ENCODE results near the gene SPAG16.

Gene SPAG16

DNA sequence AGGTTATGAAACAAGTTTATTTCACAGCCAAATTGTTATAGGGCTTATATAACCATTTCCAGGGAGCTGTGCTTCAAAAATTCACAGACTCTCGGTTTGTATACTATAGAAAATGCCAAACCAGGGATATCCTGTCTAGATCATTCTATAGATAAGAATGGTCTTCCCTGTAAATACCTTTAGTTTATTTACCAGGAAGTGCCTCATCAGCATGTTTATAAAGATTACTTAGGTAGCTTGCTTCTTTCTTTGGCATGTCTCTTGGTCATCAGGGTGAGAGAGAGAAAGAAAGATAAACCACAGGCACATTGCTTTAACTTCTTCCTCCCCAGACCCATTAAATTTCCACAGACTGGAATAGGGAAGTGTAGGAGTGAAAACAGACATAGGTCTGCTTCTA is 439.4 kb downstream of the SPAG16 start:
- TF ChIP-seq GATA3 (IDR thresholded peaks at IDR 0.05; ENCODE audit: low read depth, low read length), result no peak
- no peak for TF ChIP-seq GATA2 (IDR thresholded peaks at IDR 0.05; ENCODE audit: low read depth, low read length)

DNA sequence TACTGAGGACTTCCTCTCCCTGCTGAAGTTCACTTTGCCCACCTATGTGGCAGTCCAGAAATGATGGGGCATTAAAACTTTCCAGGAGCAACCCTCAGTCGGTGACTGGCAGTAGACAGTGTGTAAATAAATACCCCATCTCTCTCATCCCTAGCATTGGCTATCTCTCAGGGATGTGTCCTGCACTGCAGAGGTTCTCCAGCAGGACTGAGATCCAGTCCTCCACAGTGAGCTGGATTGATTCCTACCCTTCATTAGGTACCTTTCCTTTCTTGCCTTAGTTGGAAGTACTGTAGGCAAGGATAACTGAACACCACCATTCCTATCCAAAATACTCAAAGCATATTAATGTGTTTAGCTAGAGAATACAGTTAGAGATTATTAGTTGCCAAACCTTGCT is 441.8 kb downstream of the SPAG16 start:
- TF ChIP-seq GATA3 (IDR thresholded peaks at IDR 0.05; ENCODE audit: low read depth, low read length) (no peak), GATA2 (IDR thresholded peaks at IDR 0.05; ENCODE audit: low read depth, low read length) (no peak)

DNA sequence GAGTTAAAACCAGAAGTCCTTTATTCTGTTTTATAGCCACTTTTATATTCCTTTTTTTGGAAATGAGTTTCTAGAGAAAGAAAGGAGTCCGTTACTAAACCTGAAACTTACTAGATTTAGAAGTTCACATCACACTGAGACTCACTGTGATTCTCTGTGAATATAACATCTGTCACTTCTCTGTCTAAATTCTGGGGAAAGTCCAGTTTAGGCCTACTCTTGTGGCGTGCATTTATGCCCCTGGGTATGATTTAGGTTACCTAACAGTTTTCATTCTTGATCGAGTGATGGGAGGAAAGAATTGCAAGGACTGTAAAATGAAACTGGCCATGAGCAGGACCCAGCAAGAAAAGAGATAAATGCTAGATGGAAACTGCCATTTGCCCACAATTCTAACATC is 449.6 kb downstream of the SPAG16 start:
- TF ChIP-seq GATA2 (IDR thresholded peaks at IDR 0.05; ENCODE audit: low read depth, low read length) (no peak), GATA3 (IDR thresholded peaks at IDR 0.05; ENCODE audit: low read depth, low read length) (no peak)

DNA sequence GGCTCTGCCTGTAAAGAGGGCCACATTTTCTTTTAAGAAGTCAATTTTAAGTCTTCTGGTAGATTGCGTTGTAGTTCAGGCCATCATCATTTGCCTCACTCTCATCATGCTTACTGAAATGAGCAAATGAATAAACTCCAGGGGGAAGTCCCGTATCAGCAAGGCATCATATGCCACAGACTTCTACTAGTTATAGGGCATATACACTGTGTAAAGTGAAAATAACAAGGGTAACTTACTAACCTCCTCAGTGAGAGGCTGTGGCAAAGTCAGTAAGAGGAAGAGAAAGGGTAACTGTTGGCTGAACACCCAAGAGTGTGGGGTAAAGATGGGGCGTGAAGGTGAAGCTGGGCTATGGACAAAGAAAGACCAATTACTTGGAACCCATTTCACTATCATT is 456.2 kb downstream of the SPAG16 start:
- TF ChIP-seq GATA2 (IDR thresholded peaks at IDR 0.05; ENCODE audit: low read depth, low read length) (no peak), GATA3 (IDR thresholded peaks at IDR 0.05; ENCODE audit: low read depth, low read length) (no peak)

DNA sequence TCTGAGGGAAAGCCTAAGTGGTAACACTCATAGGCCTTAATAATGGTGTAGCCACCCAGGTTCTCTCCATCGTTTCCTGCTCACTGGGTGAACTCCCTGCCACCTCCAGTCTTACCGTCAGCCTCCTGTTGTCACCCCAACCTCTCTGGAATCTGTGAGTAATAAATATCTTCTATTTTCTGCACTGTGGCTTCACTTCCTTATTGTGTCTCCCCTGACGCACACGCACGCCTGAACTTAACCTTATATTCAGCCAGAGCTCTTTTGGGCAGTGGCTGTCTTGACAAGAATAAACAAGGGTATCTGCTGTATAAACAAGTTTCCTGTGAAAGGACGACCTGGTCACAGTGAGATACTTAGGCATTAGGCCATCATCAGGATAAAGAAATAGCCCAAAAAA is 467.2 kb downstream of the SPAG16 start:
- TF ChIP-seq GATA3 (IDR thresholded peaks at IDR 0.05; ENCODE audit: low read depth, low read length), result no peak
- TF ChIP-seq GATA2 (IDR thresholded peaks at IDR 0.05; ENCODE audit: low read depth, low read length), result no peak

DNA sequence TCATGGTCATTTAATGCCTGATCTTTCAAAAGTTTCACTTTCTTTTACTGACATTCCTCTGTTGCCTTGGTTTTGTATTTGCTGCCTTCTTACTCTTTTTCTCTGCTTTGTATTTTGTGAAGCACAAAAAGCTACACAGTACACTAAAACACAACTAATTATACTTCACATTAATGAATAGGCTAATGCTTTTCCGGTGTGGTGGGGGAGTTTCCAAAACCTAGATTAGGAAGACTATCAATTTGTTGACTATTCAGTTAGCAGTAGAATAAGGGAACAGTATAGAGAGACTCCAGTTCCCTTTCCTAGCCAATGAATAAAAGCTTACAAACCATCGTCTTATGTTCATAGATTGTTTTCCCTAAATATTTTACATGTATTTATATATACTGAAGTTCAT is 468.3 kb downstream of the SPAG16 start:
- TF ChIP-seq GATA2 (IDR thresholded peaks at IDR 0.05; ENCODE audit: low read depth, low read length) (no peak), GATA3 (IDR thresholded peaks at IDR 0.05; ENCODE audit: low read depth, low read length) (no peak)

DNA sequence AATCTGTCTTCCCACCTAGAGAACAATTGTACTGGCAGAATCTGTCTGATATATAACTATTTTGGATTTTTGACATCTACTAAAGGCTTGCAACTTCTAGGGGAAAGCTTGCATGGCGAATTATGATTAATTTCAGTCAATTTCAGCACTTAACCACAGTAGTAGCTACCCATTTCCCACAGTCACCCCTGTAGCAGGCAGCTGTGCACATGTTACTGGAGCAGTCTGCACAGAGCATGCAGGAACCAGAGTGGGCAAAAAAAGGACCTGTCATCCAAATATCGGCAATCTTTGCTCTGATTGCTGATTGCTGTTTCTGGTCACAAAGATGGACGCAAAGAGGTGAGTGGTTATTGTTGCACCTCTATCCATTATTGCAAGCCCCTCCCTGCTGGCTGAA is 473.3 kb downstream of the SPAG16 start:
- TF ChIP-seq GATA2 (IDR thresholded peaks at IDR 0.05; ENCODE audit: low read depth, low read length), result no peak
- no peak for TF ChIP-seq GATA3 (IDR thresholded peaks at IDR 0.05; ENCODE audit: low read depth, low read length)

DNA sequence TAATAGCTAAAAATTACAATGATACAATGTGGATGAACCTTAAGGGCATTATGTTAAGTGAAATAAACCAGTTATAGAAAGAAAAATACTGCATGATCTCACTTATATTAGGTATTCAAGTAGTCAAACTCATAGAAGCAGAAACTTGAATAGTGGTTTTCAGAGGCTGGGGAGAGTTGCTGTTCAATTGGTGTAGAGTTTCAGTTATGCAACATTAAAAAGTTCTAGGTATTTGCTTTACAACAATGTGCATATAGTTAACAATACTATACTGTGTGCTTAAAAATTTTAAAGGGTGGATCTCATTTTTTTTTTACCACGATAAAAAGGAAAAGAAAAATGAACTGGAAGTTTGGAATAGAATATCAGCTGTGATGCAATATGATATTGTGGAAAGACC is 479.1 kb downstream of the SPAG16 start:
- TF ChIP-seq GATA2 (IDR thresholded peaks at IDR 0.05; ENCODE audit: low read depth, low read length) (no peak), GATA3 (IDR thresholded peaks at IDR 0.05; ENCODE audit: low read depth, low read length) (no peak)

DNA sequence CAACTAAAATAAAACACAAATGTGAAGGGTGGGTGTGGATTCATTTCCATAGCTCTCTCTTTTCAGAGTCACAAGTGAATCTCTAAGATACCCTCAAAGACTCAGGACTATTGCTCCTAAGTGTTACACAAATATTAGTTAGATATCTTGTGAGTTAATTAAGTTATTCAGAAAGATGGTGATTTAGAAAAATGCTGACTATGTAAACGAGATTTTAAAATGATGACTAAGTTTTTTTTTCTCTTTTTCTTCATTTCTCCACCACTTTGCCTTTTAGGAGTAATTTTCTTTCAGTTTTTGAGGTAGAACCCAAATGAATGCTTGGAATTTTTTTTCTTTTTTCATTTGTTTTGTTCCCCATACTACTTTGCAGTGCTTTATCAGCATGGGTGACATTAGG is 479.7 kb downstream of the SPAG16 start:
- no peak for TF ChIP-seq GATA3 (IDR thresholded peaks at IDR 0.05; ENCODE audit: low read depth, low read length)
- no peak for TF ChIP-seq GATA2 (IDR thresholded peaks at IDR 0.05; ENCODE audit: low read depth, low read length)

DNA sequence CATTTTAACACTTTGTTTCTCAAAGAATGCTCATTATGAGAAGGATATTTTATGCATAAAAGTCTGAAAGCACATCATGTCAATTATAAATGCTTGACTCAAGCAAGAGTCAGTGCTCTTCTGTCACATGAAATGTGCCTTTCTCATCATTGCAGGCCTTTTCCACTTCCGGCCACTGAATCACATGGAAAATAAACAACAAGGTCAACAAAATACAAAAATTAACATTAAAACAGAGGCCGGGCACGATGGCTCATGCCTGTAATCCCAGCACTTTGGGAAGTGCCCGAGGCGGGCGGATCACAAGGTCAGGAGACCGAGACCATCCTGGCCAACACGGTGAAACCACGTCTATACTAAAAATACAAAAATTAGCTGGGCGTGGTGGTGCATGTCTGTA is 480.6 kb downstream of the SPAG16 start:
- TF ChIP-seq GATA2 (IDR thresholded peaks at IDR 0.05; ENCODE audit: low read depth, low read length), result no peak
- TF ChIP-seq GATA3 (IDR thresholded peaks at IDR 0.05; ENCODE audit: low read depth, low read length), result no peak

DNA sequence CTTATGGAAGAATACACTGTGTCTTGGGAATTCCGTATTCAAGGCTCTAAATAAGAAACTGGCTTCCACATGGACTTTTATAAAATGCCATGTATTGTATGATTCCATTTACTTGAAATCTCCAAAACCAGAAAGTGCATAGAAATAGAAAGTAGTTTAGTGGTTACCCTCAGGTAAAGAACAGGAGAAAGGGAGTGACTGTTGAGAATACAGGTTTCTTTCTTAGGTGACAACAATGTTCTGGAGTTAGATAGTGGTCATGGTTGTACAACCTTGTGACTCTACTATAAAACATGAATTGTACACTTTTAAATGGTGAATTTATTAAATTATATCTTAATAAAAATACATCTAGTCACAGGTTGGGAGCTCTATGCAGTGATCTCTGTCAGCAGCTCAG is 481.8 kb downstream of the SPAG16 start:
- TF ChIP-seq GATA3 (IDR thresholded peaks at IDR 0.05; ENCODE audit: low read depth, low read length), result no peak
- no peak for TF ChIP-seq GATA2 (IDR thresholded peaks at IDR 0.05; ENCODE audit: low read depth, low read length)

DNA sequence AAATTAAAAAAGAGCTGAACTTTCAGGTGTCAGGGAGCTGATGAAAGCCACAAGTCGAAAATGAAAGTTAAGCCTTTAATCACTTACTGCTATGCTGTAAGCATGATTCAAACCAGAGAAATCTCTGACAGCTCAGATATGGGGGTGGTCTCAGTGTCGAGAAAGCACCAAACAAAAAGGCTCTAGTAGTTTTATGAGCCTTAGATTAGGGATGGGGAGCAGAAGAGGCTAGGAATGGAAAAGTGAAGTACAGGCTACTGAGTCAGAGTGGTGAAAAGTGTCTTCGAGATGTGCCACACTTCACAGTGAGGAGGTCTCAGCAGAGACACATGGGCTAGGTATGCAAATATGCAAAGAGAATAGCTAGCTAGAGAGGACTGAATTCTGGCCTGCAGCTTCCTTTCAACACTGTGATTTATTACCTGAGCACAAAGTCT is 482.2 kb downstream of the SPAG16 start:
- TF ChIP-seq GATA3 (IDR thresholded peaks at IDR 0.05; ENCODE audit: low read depth, low read length) (no peak), GATA2 (IDR thresholded peaks at IDR 0.05; ENCODE audit: low read depth, low read length) (no peak)

DNA sequence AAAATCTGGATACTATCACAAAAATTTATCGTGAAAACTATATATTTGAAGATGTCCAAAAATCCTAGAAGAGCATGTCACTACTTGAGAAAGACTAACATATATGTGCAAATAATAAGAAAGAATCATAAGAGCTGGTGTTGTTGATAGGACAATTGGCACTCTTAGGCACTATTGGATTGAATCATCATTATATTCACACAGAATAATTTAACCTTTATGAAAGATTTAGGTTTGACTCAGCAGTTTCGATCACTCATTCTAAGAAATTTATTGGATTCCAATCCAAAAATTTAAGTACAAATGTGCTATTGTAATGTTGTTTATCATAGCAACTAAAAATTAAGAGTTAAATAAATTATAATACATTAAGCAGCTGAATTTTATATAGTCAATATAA is 503.6 kb downstream of the SPAG16 start:
- TF ChIP-seq GATA2 (IDR thresholded peaks at IDR 0.05; ENCODE audit: low read depth, low read length) (no peak), GATA3 (IDR thresholded peaks at IDR 0.05; ENCODE audit: low read depth, low read length) (no peak)

DNA sequence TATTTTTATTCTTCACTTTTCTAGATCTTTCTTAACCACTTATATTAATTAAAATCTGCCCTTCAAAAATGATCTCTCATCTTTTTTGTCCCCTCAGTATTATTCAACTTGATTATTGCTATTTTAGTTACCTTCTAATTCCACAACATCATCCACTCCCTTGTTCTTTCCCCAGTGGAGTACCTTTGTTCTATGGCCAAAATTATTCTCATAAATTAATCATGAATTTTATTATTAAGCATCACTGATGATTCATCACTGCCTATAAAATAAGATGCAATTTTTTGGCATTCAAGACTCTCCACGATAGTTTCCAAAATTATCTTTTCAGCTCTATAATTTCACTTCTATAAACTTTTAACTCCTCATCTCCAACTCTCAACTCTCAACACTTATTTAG is 505.7 kb downstream of the SPAG16 start:
- no peak for TF ChIP-seq GATA2 (IDR thresholded peaks at IDR 0.05; ENCODE audit: low read depth, low read length)
- no peak for TF ChIP-seq GATA3 (IDR thresholded peaks at IDR 0.05; ENCODE audit: low read depth, low read length)

DNA sequence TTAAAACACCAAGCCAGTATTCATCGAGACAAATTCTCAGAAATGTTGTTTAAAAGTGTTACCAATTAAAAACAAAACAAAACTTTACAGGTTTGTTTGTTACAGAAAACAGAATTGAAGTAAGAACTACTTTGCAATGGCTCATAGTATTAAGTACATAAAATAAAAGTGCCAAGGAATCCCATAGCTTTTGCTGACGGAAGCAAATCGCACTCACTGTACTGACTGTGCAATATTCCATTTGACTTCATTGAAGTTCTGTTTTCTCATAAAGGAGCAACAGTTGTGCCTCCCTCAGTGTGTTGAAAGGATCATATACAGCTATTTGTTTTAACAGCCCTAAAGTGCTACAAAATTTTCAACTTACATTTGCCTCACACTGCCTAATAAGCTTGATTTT is 507.8 kb downstream of the SPAG16 start:
- TF ChIP-seq GATA3 (IDR thresholded peaks at IDR 0.05; ENCODE audit: low read depth, low read length) (no peak), GATA2 (IDR thresholded peaks at IDR 0.05; ENCODE audit: low read depth, low read length) (no peak)

DNA sequence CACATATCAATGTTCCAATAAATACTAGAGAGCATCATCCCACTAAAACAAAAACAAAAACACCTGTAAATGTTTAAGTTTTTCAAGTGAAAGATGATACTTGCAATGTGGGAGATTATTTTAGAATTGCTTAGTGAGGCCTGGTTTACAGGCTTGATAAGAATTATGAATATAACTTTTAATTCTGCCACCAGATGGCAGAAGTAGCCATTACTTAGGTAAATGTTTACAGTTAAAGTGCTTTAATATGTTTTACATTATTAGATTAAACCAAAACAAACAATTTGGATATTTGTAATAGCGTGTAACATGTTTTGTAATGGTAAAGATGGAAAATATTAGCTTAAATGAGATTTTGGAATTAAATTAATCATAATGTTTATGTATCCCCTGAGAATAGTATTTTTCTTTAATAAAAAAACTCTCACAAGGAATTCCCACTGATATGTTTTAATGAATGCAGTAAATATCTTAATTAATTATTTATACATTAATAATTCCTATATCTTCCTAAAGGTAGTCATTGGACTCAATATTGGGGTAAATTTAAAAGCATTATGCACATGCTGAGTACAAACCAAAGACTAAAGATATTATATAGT is 522.0 kb downstream of the SPAG16 start:
- TF ChIP-seq GATA2 (IDR thresholded peaks at IDR 0.05; ENCODE audit: low read depth, low read length) (no peak), GATA3 (IDR thresholded peaks at IDR 0.05; ENCODE audit: low read depth, low read length) (no peak)

All from SH-SY5Y (cell line).